Mesenchymal stem cell (in vitro differentiated cells and primary cell): ENCODE measurements around the gene VTI1A.

Experiments used
- DNase-seq: peaks from one replicate; pipeline ENCODE4 v3.0.0-alpha.2; 2013
- H2AFZ ChIP-seq: one replicate; pipeline ENCODE4 v1.6.1; 2013; ENCODE audit warnings: low read depth, mild to moderate bottlenecking, control low read depth, inconsistent platforms, low read length, moderate library complexity
- H2AK5ac ChIP-seq: 2 replicates; pipeline ENCODE4 v1.6.1; 2013; ENCODE audit warnings: low read length, moderate library complexity, mild to moderate bottlenecking, inconsistent platforms; ENCODE audit not compliant: severe bottlenecking
- H2BK120ac ChIP-seq: one replicate; pipeline ENCODE4 v1.6.1; 2013; ENCODE audit warnings: low read depth, mild to moderate bottlenecking, inconsistent platforms, low read length, moderate library complexity
- H2BK12ac ChIP-seq, 2 experiments: one replicate each; pipeline ENCODE4 v1.6.1; 2013; ENCODE audit warnings: inconsistent platforms in 2 of 2, low read length in 2 of 2, mild to moderate bottlenecking in 2 of 2, moderate library complexity in 2 of 2, control low read depth in 1 of 2
- H2BK15ac ChIP-seq: one replicate; pipeline ENCODE4 v1.6.1; 2013; ENCODE audit warnings: mild to moderate bottlenecking, low read depth, inconsistent platforms; ENCODE audit not compliant: poor library complexity, severe bottlenecking
- H2BK5ac ChIP-seq: 2 replicates; pipeline ENCODE4 v1.6.1; 2013; ENCODE audit warnings: low read depth, mild to moderate bottlenecking, low read length, control low read depth, inconsistent platforms; ENCODE audit not compliant: poor library complexity, severe bottlenecking
- H3K14ac ChIP-seq, 2 experiments: one replicate each; pipeline ENCODE4 v1.6.1; 2013; ENCODE audit warnings: inconsistent platforms in 2 of 2, low read length in 2 of 2, control low read depth in 1 of 2, mild to moderate bottlenecking in 1 of 2, moderate library complexity in 1 of 2
- H3K18ac ChIP-seq, 2 experiments: one replicate each; pipeline ENCODE4 v1.6.1; 2013; ENCODE audit warnings: inconsistent platforms in 2 of 2, low read length in 2 of 2, control low read depth in 1 of 2, low read depth in 1 of 2, mild to moderate bottlenecking in 1 of 2
- H3K23ac ChIP-seq, 2 experiments: one replicate each; pipeline ENCODE4 v1.6.1; 2013; ENCODE audit warnings: inconsistent platforms in 2 of 2, low read length in 2 of 2, mild to moderate bottlenecking in 2 of 2, moderate library complexity in 2 of 2, control low read depth in 1 of 2
- H3K27ac ChIP-seq: 2 replicates; pipeline ENCODE4 v1.5.1; 2013; ENCODE audit warnings: mild to moderate bottlenecking, moderate library complexity, low read length, control low read depth, inconsistent platforms; ENCODE audit not compliant: poor library complexity, severe bottlenecking
- H3K27me3 ChIP-seq, 2 experiments: 2 replicates each; pipeline versions ENCODE4 v1.6.1 to v1.7.0; 2013; ENCODE audit warnings: low read length in 2 of 2, mild to moderate bottlenecking in 2 of 2, moderate library complexity in 2 of 2, control low read depth in 1 of 2, inconsistent platforms in 1 of 2; ENCODE audit not compliant: control insufficient read depth in 1 of 2, insufficient read depth in 1 of 2
- H3K36me3 ChIP-seq, 2 experiments: 2 replicates each; pipeline versions ENCODE4 v1.6.1 to v1.7.0; 2013; ENCODE audit warnings: low read length in 2 of 2, control low read depth in 1 of 2, inconsistent platforms in 1 of 2, low read depth in 1 of 2, mild to moderate bottlenecking in 1 of 2; ENCODE audit not compliant: insufficient read depth in 2 of 2, control insufficient read depth in 1 of 2
- H3K4ac ChIP-seq, 2 experiments: one replicate each; pipeline ENCODE4 v1.6.1; 2013; ENCODE audit warnings: inconsistent platforms in 2 of 2, low read length in 2 of 2, mild to moderate bottlenecking in 2 of 2, moderate library complexity in 2 of 2, control low read depth in 1 of 2, low read depth in 1 of 2
- H3K4me1 ChIP-seq: 2 replicates; pipeline ENCODE4 v1.6.1; 2013; ENCODE audit warnings: low read depth, low read length, control low read depth; ENCODE audit not compliant: control insufficient read depth, insufficient read depth
- H3K4me2 ChIP-seq: 2 replicates; pipeline ENCODE4 v1.6.1; 2013; ENCODE audit warnings: low read length, mild to moderate bottlenecking, inconsistent platforms; ENCODE audit not compliant: poor library complexity, severe bottlenecking
- H3K4me3 ChIP-seq, 2 experiments: 2 replicates each; pipeline versions ENCODE4 v1.5.1 to v1.7.0; 2013; ENCODE audit warnings: low read length in 2 of 2, mild to moderate bottlenecking in 2 of 2, control low read depth in 1 of 2, low read depth in 1 of 2; ENCODE audit not compliant: insufficient read depth in 1 of 2
- H3K79me1 ChIP-seq: replicated peaks from 2 replicates; pipeline ENCODE4 v1.6.1; 2013; ENCODE audit warnings: mild to moderate bottlenecking, control low read depth, low read length, inconsistent platforms; ENCODE audit not compliant: poor library complexity, severe bottlenecking
- H3K9ac ChIP-seq: 2 replicates; pipeline ENCODE4 v1.7.0; 2013; ENCODE audit warnings: mild to moderate bottlenecking, low read length, moderate library complexity
- H3K9me3 ChIP-seq: 2 replicates; pipeline ENCODE4 v1.7.0; 2013; ENCODE audit warnings: mild to moderate bottlenecking, low read length; ENCODE audit not compliant: control insufficient read depth
- H4K8ac ChIP-seq: one replicate; pipeline ENCODE4 v1.6.1; 2013; ENCODE audit warnings: inconsistent platforms, mild to moderate bottlenecking, low read length, moderate library complexity
- H4K91ac ChIP-seq: one replicate; pipeline ENCODE4 v1.6.1; 2013; ENCODE audit warnings: mild to moderate bottlenecking, low read length, inconsistent platforms
- WGBS: methylation state at CpG from one replicate; pipeline ENCODE4 v1.1.7; 2013; ENCODE audit warnings: mixed read lengths; 5-methylcytosine and 5-hydroxymethylcytosine counted together

Gene VTI1A

GRCh38 chr10:112557197-112557596 lies 110.2 kb downstream of the VTI1A start:
- H3K4me1 ChIP-seq: no peaks in the 10 kb centered on the region
- no peaks in the 10 kb centered on the region for H3K27me3 ChIP-seq
- H3K27ac ChIP-seq: no peak overlapping the region
- H3K4me3 ChIP-seq: no peak overlapping the region
- H2BK120ac ChIP-seq: no peak overlapping the region
- no peak overlapping the region for H2AFZ ChIP-seq
- H3K14ac ChIP-seq: no peak overlapping the region
- H3K18ac ChIP-seq: no peak overlapping the region
- H3K23ac ChIP-seq: no peak overlapping the region
- WGBS: 98% methylated on average over 2 of the region's 2 CpGs
- H3K79me1 ChIP-seq: peaks cover 3% of the 10 kb centered on the region
- no peak overlapping the region for H2AK5ac ChIP-seq
- H2BK5ac ChIP-seq: no peak overlapping the region
- DNase-seq: no peak
- H3K36me3 ChIP-seq: no peaks in the 10 kb centered on the region
- H3K9ac ChIP-seq: no peak overlapping the region
- H3K9me3 ChIP-seq: no peaks in the 10 kb centered on the region
- no peak overlapping the region for H3K4me2 ChIP-seq
- no peak overlapping the region for H2BK15ac ChIP-seq
- no peak overlapping the region for H3K4ac ChIP-seq
- H4K91ac ChIP-seq: no peak overlapping the region
- H4K8ac ChIP-seq: no peak overlapping the region
- no peak overlapping the region for H2BK12ac ChIP-seq

GRCh38 chr10:112558476-112559142 lies 111.6 kb downstream of the VTI1A start:
- H3K9ac ChIP-seq: no peak overlapping the region
- H3K23ac ChIP-seq: no peak overlapping the region
- H3K4me1 ChIP-seq: no peaks in the 10 kb centered on the region
- H2BK12ac ChIP-seq: no peak overlapping the region
- no peak for DNase-seq
- H4K8ac ChIP-seq: no peak overlapping the region
- H2AFZ ChIP-seq: no peak overlapping the region
- WGBS: 89% methylated on average over 2 of the region's 4 CpGs
- no peak overlapping the region for H3K4me3 ChIP-seq
- no peak overlapping the region for H2BK120ac ChIP-seq
- no peak overlapping the region for H3K14ac ChIP-seq
- H3K27ac ChIP-seq: no peak overlapping the region
- no peak overlapping the region for H3K4me2 ChIP-seq
- no peaks in the 10 kb centered on the region for H3K9me3 ChIP-seq
- H3K18ac ChIP-seq: no peak overlapping the region
- H3K27me3 ChIP-seq: no peaks in the 10 kb centered on the region
- no peak overlapping the region for H4K91ac ChIP-seq
- H2BK15ac ChIP-seq: no peak overlapping the region
- no peak overlapping the region for H3K4ac ChIP-seq
- H3K36me3 ChIP-seq: no peaks in the 10 kb centered on the region
- no peak overlapping the region for H2AK5ac ChIP-seq
- peaks cover 5% of the 10 kb centered on the region for H3K79me1 ChIP-seq
- H2BK5ac ChIP-seq: no peak overlapping the region

DNA sequence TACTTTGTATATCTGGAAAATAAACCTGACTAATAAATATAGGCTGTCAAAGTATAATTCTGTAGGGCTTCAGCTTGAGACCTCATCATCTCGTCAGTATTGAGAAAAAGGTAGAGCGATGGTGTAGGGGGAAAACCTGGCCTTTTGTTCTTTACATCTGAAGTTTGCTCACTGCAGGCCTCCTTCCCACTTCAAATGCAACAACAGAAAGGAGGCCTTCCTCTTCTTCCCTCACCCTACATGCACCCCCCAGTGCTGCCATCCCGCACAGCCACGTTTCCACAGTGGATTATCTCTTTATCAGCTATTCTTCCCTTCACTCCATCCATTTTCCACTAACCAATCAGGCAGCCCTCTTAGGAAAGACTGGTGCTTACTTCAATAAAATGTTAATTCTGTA lies 112.3 kb downstream of the VTI1A start:
- no peak for DNase-seq
- no peak overlapping the region for H3K4ac ChIP-seq
- no peak overlapping the region for H2AK5ac ChIP-seq
- no peak overlapping the region for H2BK120ac ChIP-seq
- H3K23ac ChIP-seq: peak overlapping the region in 1 of 2 experiments; percentile 24
- peak overlapping the region in 1 of 2 experiments; percentile 15 for H3K14ac ChIP-seq
- H3K18ac ChIP-seq: no peak overlapping the region
- no peaks in the 10 kb centered on the region for H3K9me3 ChIP-seq
- no peak overlapping the region for H2AFZ ChIP-seq
- H2BK15ac ChIP-seq: no peak overlapping the region
- H2BK12ac ChIP-seq: no peak overlapping the region
- H4K91ac ChIP-seq: no peak overlapping the region
- H3K27ac ChIP-seq: no peak overlapping the region
- H3K79me1 ChIP-seq: peaks cover 5% of the 10 kb centered on the region
- H3K4me1 ChIP-seq: no peaks in the 10 kb centered on the region
- no peak overlapping the region for H4K8ac ChIP-seq
- H3K4me2 ChIP-seq: no peak overlapping the region
- no peak overlapping the region for H2BK5ac ChIP-seq
- 77% methylated on average over 4 of the region's 4 CpGs for WGBS
- no peaks in the 10 kb centered on the region for H3K27me3 ChIP-seq
- H3K4me3 ChIP-seq: no peak overlapping the region
- H3K9ac ChIP-seq: no peak overlapping the region
- no peaks in the 10 kb centered on the region for H3K36me3 ChIP-seq

DNA sequence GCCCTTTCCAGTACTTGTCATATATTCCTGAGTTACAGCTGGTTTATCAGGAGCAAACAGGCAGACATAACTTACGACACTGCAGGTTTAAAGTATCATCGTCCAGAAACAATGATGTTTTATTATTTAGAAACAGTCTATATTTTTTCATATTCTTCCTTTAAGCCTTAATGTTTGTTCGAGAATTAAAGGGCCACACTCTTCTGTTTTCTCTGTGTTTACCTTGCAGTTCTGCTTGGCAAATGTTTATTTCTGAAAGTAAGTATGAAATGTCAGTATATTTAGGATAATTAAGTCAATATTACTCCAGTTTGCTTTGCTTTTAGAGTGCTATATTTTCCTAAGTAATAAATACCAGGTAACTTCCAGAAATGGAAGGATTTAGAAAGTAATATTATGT lies 115.1 kb downstream of the VTI1A start:
- H3K14ac ChIP-seq: no peak overlapping the region
- H3K4me2 ChIP-seq: no peak overlapping the region
- no peak overlapping the region for H3K9ac ChIP-seq
- no peak overlapping the region for H2AFZ ChIP-seq
- no peaks in the 10 kb centered on the region for H3K27me3 ChIP-seq
- H3K36me3 ChIP-seq: no peaks in the 10 kb centered on the region
- H2BK5ac ChIP-seq: no peak overlapping the region
- 100% methylated on average over 1 of the region's 3 CpGs for WGBS
- H2BK12ac ChIP-seq: no peak overlapping the region
- no peaks in the 10 kb centered on the region for H3K9me3 ChIP-seq
- no peak overlapping the region for H2BK120ac ChIP-seq
- H3K4ac ChIP-seq: no peak overlapping the region
- no peak overlapping the region for H3K23ac ChIP-seq
- H4K91ac ChIP-seq: no peak overlapping the region
- no peak overlapping the region for H2AK5ac ChIP-seq
- no peaks in the 10 kb centered on the region for H3K4me1 ChIP-seq
- H3K4me3 ChIP-seq: no peak overlapping the region
- peaks cover 8% of the 10 kb centered on the region for H3K79me1 ChIP-seq
- no peak overlapping the region for H3K18ac ChIP-seq
- no peak overlapping the region for H3K27ac ChIP-seq
- no peak overlapping the region for H2BK15ac ChIP-seq
- H4K8ac ChIP-seq: no peak overlapping the region
- no peak for DNase-seq
